GM23338 (cell line): ENCODE data around the gene TLR7. TPM values are rescaled to one million over a fixed set of nuclear protein-coding genes. Genes with fewer than 3 reads are reported as not detected.

Source experiments
- ATAC-seq: fragments of 200-7000 bp; cut with Tn5 transposase; 3 replicates; pipeline ENCODE4 v1.9.1; 2020
- DNase-seq: peaks from one replicate; pipeline ENCODE4 v3.0.0-alpha.2; 2015; ENCODE audit warnings: low spot score
- H2AFZ ChIP-seq: fragments of 200-600 bp; sonication (generic); 2 replicates; pipeline ENCODE4 v1.8.0; 2016; ENCODE audit warnings: antibody characterized with exemption, mild to moderate bottlenecking, moderate library complexity
- H3F3A ChIP-seq: fragments of 200-600 bp; sonication (generic); replicated peaks from 2 replicates; pipeline ENCODE4 v1.8.0; 2017; ENCODE audit warnings: antibody characterized with exemption, mixed run types, low read depth
- H3K27ac ChIP-seq: fragments of 200-600 bp; sonication (generic); 2 replicates; pipeline ENCODE4 v1.6.1; 2016; ENCODE audit warnings: low read depth
- H3K27me3 ChIP-seq: fragments of 200-600 bp; sonication (generic); 2 replicates; pipeline ENCODE4 v1.8.0; 2016; ENCODE audit warnings: mild to moderate bottlenecking, mixed run types, moderate library complexity; ENCODE audit not compliant: insufficient read depth
- H3K36me3 ChIP-seq: fragments of 200-600 bp; sonication (generic); 2 replicates; pipeline ENCODE4 v1.8.0; 2016; ENCODE audit warnings: mild to moderate bottlenecking; ENCODE audit not compliant: insufficient read depth
- H3K4me1 ChIP-seq: fragments of 200-600 bp; sonication (generic); 2 replicates; pipeline ENCODE4 v1.8.0; 2016; ENCODE audit warnings: mild to moderate bottlenecking, moderate library complexity; ENCODE audit not compliant: insufficient read depth
- H3K4me2 ChIP-seq: fragments of 200-600 bp; sonication (generic); 2 replicates; pipeline ENCODE4 v1.7.1; 2017; ENCODE audit warnings: mixed run types
- H3K4me3 ChIP-seq: fragments of 200-600 bp; sonication (generic); 2 replicates; pipeline ENCODE4 v1.6.1; 2016; ENCODE audit warnings: mixed run types
- H3K79me2 ChIP-seq: fragments of 200-600 bp; sonication (generic); replicated peaks from 2 replicates; pipeline ENCODE4 v1.8.0; 2017; ENCODE audit warnings: mild to moderate bottlenecking; ENCODE audit not compliant: insufficient read depth
- H3K9me2 ChIP-seq: fragments of 200-600 bp; sonication (generic); 2 replicates; pipeline ENCODE4 v1.8.0; 2017; ENCODE audit not compliant: insufficient read depth
- H4K20me1 ChIP-seq: fragments of 200-600 bp; sonication (generic); replicated peaks from 2 replicates; pipeline ENCODE4 v1.8.0; 2017; ENCODE audit warnings: mild to moderate bottlenecking; ENCODE audit not compliant: insufficient read depth
- H3K27ac Mint-ChIP-seq: 2 replicates; pipeline ENCODE4 v1.8.0; 2020; ENCODE audit warnings: inconsistent platforms, mild to moderate bottlenecking, moderate library complexity, mixed read lengths
- H3K27me3 Mint-ChIP-seq: 3 replicates; pipeline ENCODE4 v1.8.0; 2022; ENCODE audit warnings: low read depth, mild to moderate bottlenecking, moderate library complexity, mixed read lengths, inconsistent platforms; ENCODE audit not compliant: insufficient read depth, poor library complexity
- H3K36me3 Mint-ChIP-seq: 3 replicates; pipeline ENCODE4 v1.8.0; 2021; ENCODE audit warnings: low read depth, mild to moderate bottlenecking, inconsistent platforms, moderate library complexity, mixed read lengths
- H3K4me1 Mint-ChIP-seq: 3 replicates; pipeline ENCODE4 v1.8.0; 2020; ENCODE audit warnings: mild to moderate bottlenecking, inconsistent platforms, mixed read lengths
- H3K4me3 Mint-ChIP-seq: 3 replicates; pipeline ENCODE4 v1.8.0; 2021; ENCODE audit warnings: moderate library complexity, mild to moderate bottlenecking, inconsistent platforms, mixed read lengths
- H3K9me3 Mint-ChIP-seq: 3 replicates; pipeline ENCODE4 v1.8.0; 2020; ENCODE audit warnings: moderate library complexity, mild to moderate bottlenecking, inconsistent platforms, mixed read lengths
- CREB1 ChIP-seq: fragments of 250-450 bp; sonication (Bioruptor Pico); IDR thresholded peaks from 2 replicates; pipeline ENCODE4 v1.5.0; 2020; ENCODE audit warnings: low read depth, mild to moderate bottlenecking, moderate library complexity
- CTCF ChIP-seq, 2 experiments: fragments of 200-600 bp in 1 of 2; sonication (generic) in 1 of 2; conservative IDR thresholded peaks; 2 replicates each; pipeline versions ENCODE4 v1.5.1 to v1.6.1; 2016 to 2017; ENCODE audit warnings: antibody characterized with exemption in 2 of 2, low read depth in 2 of 2, mild to moderate bottlenecking in 2 of 2, moderate library complexity in 1 of 2
- ETS1 ChIP-seq: IDR thresholded peaks from 2 replicates; pipeline ENCODE4 v1.6.1; 2016; ENCODE audit warnings: antibody characterized with exemption
- JUNB ChIP-seq: IDR thresholded peaks from one replicate; pipeline ENCODE4 v1.6.1; 2016; ENCODE audit warnings: antibody characterized with exemption; ENCODE audit not compliant: unreplicated experiment
- POLR2AphosphoS5 ChIP-seq: IDR thresholded peaks from 2 replicates; pipeline ENCODE4 v1.6.1; 2016; ENCODE audit warnings: antibody characterized with exemption, low read depth
- REST ChIP-seq: IDR thresholded peaks from one replicate; pipeline ENCODE4 v1.6.1; 2018; ENCODE audit warnings: antibody characterized with exemption; ENCODE audit not compliant: unreplicated experiment
- STAT1 ChIP-seq: IDR thresholded peaks from one replicate; pipeline ENCODE4 v1.6.1; 2016; ENCODE audit warnings: antibody characterized with exemption; ENCODE audit not compliant: unreplicated experiment
- ZNF114 ChIP-seq: fragments of 250-450 bp; sonication (Bioruptor Pico); IDR thresholded peaks from 2 replicates; pipeline ENCODE4 v1.5.0; 2020; ENCODE audit warnings: mild to moderate bottlenecking, moderate library complexity
- ZNF331 ChIP-seq: fragments of 250-450 bp; sonication (Bioruptor Pico); IDR thresholded peaks from 2 replicates; pipeline ENCODE4 v1.5.0; 2020; ENCODE audit warnings: low read depth, mild to moderate bottlenecking, moderate library complexity
- ZNF462 ChIP-seq: fragments of 250-450 bp; sonication (Bioruptor Pico); IDR thresholded peaks from 2 replicates; pipeline ENCODE4 v1.5.0; 2020; ENCODE audit warnings: mild to moderate bottlenecking, moderate library complexity
- polyA plus RNA-seq: library from polyadenylated mRNA; unstranded; fragments of >200 nt; fragmentation: Nextera tagmentation; extraction: Ambion mirVana; gene quantifications from 2 replicates; pipeline ENCODE4 v1.2.1, GENCODE V29; 2016
- total RNA-seq: library from RNA; depleted of rRNA; stranded (reverse); fragments of >200 nt; shearing (Covaris generic); gene quantifications from 2 replicates; pipeline ENCODE4 v1.2.3, GENCODE V29; 2014

Gene TLR7
- total and polyA plus RNA-seq, 2 experiments from 2014 or later, result not detected

- TF ChIP-seq ZNF462 (CRISPR knock-in tag) (no peak), JUNB (no peak), ZNF331 (CRISPR knock-in tag) (no peak)
These were observed 46.1 kb upstream of the TLR7 start (continued) for GRCh38 chrX:12820737-12821136.

- H3K27ac ChIP-seq, result no peak overlapping the region
- H3K4me3 ChIP-seq, result no peak overlapping the region
- H3K4me2 ChIP-seq, result no peak overlapping the region
- Mint-ChIP-seq H3K27ac (no peak overlapping the region), H3K27me3 (no peaks in the 10 kb centered on the region), H3K4me1 (no peaks in the 10 kb centered on the region), H3K9me3 (no peaks in the 10 kb centered on the region; the same call in 2 of the 3 replicates), H3K4me3 (no peak overlapping the region), H3K36me3 (peaks cover 43% of the 10 kb centered on the region)
- no peaks in the 10 kb centered on the region for H3K27me3 ChIP-seq
- H3F3A ChIP-seq, result no peaks in the 10 kb centered on the region
- no peaks in the 10 kb centered on the region for H4K20me1 ChIP-seq
- no peaks in the 10 kb centered on the region for H3K9me2 ChIP-seq
- H3K4me1 ChIP-seq, result no peaks in the 10 kb centered on the region
- ATAC-seq (no peak), DNase-seq (no peak)
- no peaks in the 10 kb centered on the region for H3K36me3 ChIP-seq
- H3K79me2 ChIP-seq, result no peaks in the 10 kb centered on the region
- H2AFZ ChIP-seq, result no peak overlapping the region
- TF ChIP-seq CTCF (conservative IDR thresholded peaks at IDR 0.05; ENCODE audit: low read depth in 2 of 2), result no peak
- TF ChIP-seq CREB1 (CRISPR knock-in tag), result no peak
- no peak for TF ChIP-seq STAT1
- no peak for TF ChIP-seq ETS1
- TF ChIP-seq REST, result no peak
- no peak for TF ChIP-seq ZNF114 (CRISPR knock-in tag)
- no peak for TF ChIP-seq POLR2AphosphoS5
- no peak for TF ChIP-seq JUNB
These were observed 41.9 kb upstream of the TLR7 start for GRCh38 chrX:12824944-12825343.
